Gastroesophageal sphincter (tissue), 4 donors: ENCODE measurements around the gene HOXB4. TPM values are rescaled to one million over a fixed set of nuclear protein-coding genes. Genes with fewer than 3 reads are reported as not detected.

Source experiments
- ATAC-seq: fragments of 150-250 bp; one replicate; pipeline ENCODE4 v1.9.1; 2016; ENCODE audit warnings: mild to moderate bottlenecking, moderate library complexity
- H3K27ac ChIP-seq, 4 donors: fragments of 200-600 bp; sonication (generic) in 3 of 4; 1 replicate in 3 of 4; 2 replicates in 1 of 4; pipeline ENCODE4 v1.5.1; 2016 to 2019
- H3K27me3 ChIP-seq: fragments of 200-600 bp; sonication (generic); one replicate; pipeline ENCODE4 v1.5.1; 2019
- H3K36me3 ChIP-seq, 2 donors: fragments of 200-600 bp; sonication (generic); one replicate each; pipeline ENCODE4 v1.5.1; 2019; ENCODE audit warnings: control low read depth in 1 of 2
- H3K4me1 ChIP-seq, 3 donors: fragments of 200-600 bp; sonication (generic); 1 replicate in 2 of 3; 2 replicates in 1 of 3; pipeline ENCODE4 v1.5.1; 2016 to 2019; ENCODE audit warnings: control low read depth in 2 of 3
- H3K4me3 ChIP-seq, 2 donors: fragments of 200-600 bp; sonication (generic); one replicate each; pipeline ENCODE4 v1.5.1; 2019; ENCODE audit warnings: mild to moderate bottlenecking in 1 of 2, moderate library complexity in 1 of 2
- H3K9me3 ChIP-seq, 3 donors: fragments of 200-600 bp; sonication (generic); one replicate each; pipeline ENCODE4 v1.5.1; 2017 to 2019; ENCODE audit warnings: control low read depth in 2 of 3
- EP300 ChIP-seq: sonication (generic); formaldehyde crosslinking; IDR thresholded peaks from one replicate; pipeline ENCODE4 v1.6.1; 2017; ENCODE audit warnings: antibody characterized with exemption, mild to moderate bottlenecking
- POLR2A ChIP-seq, 2 donors: fragments of 450-650 bp; IDR thresholded peaks; one replicate each; pipeline ENCODE4 v1.6.1; 2017; ENCODE audit warnings: antibody characterized with exemption in 2 of 2, mild to moderate bottlenecking in 2 of 2, moderate library complexity in 1 of 2
- POLR2AphosphoS5 ChIP-seq: sonication (generic); formaldehyde crosslinking; IDR thresholded peaks from one replicate; pipeline ENCODE4 v1.6.1; 2017; ENCODE audit warnings: antibody characterized with exemption
- WGBS, 2 donors: methylation state at CpG; one replicate each; pipeline ENCODE4 v1.1.5; 2018; ENCODE audit warnings: low coverage in 1 of 2; 5-methylcytosine and 5-hydroxymethylcytosine counted together
- total RNA-seq, 4 donors: library from RNA; depleted of rRNA; stranded (reverse); fragments of >200 nt; gene quantifications; one replicate each; pipeline ENCODE4 v1.1.0, GENCODE V29; 2016
- TF ChIP-seq, protein P1 (sequence below), 4 experiments: fragments of 200-600 bp in 2 of 4; fragments of 450-650 bp in 2 of 4; sonication (generic) in 1 of 4; IDR thresholded peaks; one replicate each; pipeline ENCODE4 v1.5.1; 2017 to 2019; ENCODE audit warnings: antibody characterized with exemption in 4 of 4, mild to moderate bottlenecking in 2 of 4, moderate library complexity in 2 of 4

Gene HOXB4
- total RNA-seq, 4 donors from 2014 or later, result 3.0 to 12.9 (median 6.9) TPM

DNA sequence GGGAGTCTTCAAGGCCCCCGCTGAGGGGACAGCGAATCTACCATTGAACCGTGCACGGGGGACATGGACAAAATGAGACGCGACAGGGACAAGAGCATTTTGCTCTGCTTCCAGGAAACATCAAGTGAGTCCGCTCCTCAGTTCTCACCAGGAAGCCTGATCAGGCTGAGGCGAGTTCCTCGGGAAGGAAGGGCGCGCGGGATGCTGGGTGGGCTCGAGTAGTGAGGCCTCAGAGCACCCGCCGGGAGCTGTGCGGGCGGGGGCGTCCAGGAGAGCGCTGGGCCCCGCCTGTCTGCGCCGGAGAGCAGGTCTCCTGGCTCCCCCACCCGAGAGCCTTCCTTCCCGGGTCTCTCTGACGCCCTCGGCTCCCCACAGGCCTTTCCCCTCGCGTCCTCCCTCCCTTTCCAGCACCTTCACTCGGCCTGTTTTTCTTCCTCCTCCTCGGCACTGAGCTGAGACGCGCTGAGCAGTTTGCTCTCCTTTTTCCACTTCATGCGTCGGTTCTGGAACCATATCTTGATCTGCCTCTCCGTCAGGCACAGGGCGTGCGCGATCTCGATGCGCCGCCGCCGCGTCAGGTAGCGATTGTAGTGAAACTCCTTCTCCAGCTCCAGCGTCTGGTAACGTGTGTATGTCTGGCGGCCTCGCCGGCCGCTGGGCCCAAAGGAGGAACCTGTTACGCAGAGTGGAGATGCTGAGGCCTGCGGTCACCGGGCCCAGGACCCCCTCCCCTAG, 18.0 kb upstream of the HOXB4 start:
- WGBS, 2 donors, result 59 to 72% methylated on average over 8 to 29 of the region's 54 CpGs
- peak overlapping the region in 1 of 2 donors; percentile 62 for H3K4me3 ChIP-seq
- peaks cover 0 to 67% (median 3%) of the 10 kb centered on the region in 3 donors for H3K4me1 ChIP-seq
- H3K9me3 ChIP-seq, result no peaks in the 10 kb centered on the region
- H3K27me3 ChIP-seq, result peaks cover 81% of the 10 kb centered on the region
- no peak for ATAC-seq
- H3K36me3 ChIP-seq, result peaks cover 0 to 3% of the 10 kb centered on the region in 2 donors
- TF ChIP-seq EP300, result no peak
- TF ChIP-seq, protein P1, sequence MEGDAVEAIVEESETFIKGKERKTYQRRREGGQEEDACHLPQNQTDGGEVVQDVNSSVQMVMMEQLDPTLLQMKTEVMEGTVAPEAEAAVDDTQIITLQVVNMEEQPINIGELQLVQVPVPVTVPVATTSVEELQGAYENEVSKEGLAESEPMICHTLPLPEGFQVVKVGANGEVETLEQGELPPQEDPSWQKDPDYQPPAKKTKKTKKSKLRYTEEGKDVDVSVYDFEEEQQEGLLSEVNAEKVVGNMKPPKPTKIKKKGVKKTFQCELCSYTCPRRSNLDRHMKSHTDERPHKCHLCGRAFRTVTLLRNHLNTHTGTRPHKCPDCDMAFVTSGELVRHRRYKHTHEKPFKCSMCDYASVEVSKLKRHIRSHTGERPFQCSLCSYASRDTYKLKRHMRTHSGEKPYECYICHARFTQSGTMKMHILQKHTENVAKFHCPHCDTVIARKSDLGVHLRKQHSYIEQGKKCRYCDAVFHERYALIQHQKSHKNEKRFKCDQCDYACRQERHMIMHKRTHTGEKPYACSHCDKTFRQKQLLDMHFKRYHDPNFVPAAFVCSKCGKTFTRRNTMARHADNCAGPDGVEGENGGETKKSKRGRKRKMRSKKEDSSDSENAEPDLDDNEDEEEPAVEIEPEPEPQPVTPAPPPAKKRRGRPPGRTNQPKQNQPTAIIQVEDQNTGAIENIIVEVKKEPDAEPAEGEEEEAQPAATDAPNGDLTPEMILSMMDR (IDR thresholded peaks at IDR 0.05), result no peak
- TF ChIP-seq POLR2A (IDR thresholded peaks at IDR 0.05), result no peak
- no peak for TF ChIP-seq POLR2AphosphoS5
- H3K27ac ChIP-seq, result peak overlapping the region in 2 of 4 donors; percentile 75 to 79

DNA sequence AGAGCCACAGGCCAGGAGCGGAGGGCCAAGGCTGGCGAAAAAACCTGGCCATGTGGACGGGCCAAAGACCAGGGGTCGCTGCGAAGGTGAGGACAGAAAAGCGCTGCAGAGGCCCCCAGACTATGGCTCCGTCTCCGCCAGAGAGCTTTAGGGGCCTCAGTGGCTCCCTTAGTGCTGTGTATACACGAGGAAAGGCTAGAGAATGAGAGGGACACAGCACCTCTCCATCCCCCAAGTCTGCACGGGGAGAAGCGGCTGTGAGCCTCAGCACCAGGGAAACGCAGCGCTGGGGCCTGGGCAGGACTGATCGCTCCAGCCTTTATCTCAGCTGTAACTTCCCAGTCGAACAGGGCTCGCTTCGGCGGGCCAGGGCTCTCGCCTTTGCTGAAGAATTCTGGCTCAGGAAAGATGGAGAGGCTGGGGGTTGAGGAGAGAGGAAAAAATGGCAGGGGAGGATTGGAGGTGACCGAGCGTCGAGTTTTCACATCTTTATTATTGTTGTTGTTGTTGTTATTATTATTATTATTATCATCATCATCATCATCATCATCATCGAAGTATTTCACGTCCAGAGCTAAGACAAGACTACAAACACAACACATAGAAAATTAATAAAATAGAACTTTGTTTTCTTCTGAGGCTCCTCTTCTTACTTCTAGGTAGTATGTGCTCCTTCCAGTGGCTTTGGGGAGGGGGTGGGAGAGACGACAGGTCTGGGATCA, 17.3 kb upstream of the HOXB4 start:
- TF ChIP-seq EP300, result no peak
- TF ChIP-seq, protein P1 (IDR thresholded peaks at IDR 0.05), result no peak
- TF ChIP-seq POLR2AphosphoS5, result no peak
- TF ChIP-seq POLR2A (IDR thresholded peaks at IDR 0.05), result no peak
- peaks cover 0 to 3% of the 10 kb centered on the region in 2 donors for H3K36me3 ChIP-seq
- peaks cover 0 to 72% (median 3%) of the 10 kb centered on the region in 3 donors for H3K4me1 ChIP-seq
- no peak overlapping the region for H3K4me3 ChIP-seq
- H3K27me3 ChIP-seq, result peaks cover 81% of the 10 kb centered on the region
- 87 to 93% methylated on average over 9 to 16 of the region's 25 CpGs for WGBS, 2 donors
- no peak for ATAC-seq
- no peaks in the 10 kb centered on the region for H3K9me3 ChIP-seq
- no peak overlapping the region for H3K27ac ChIP-seq

DNA sequence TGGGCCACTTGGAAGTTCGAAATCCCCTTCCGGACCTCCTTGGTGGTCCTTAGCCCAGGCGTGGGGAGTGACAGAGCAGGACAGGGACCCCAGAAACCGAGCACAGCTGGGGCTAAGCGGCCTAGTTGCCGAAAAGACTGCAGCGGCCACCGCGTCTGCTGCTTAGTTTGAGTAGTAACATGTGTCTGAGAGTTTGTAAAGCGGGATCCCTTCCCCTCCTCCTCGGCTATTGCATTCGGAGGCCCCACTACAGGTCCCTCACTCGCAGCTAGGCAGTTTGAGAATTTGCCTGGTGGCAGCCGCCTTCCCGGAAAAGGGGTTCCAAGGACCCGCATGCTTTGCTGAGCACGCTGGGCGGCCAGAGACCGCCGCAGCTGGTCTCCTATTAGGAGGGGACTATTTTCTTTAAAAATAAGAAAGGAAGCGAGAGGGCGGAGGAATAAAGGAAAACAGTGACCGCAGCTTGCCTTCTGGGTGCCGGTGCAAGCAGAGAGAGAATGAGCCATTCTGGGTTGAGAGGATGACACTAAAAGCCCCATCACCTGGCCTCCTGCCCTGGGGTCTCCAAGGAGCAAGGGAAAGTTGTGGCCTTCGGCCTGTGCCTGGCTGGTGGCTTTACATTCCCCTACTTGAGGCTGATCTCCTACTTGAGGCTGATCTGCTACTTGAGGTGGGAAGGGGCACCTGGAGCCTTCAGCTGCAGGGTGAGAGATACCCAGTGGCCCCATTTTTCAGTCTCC, 16.6 kb upstream of the HOXB4 start:
- Histone ChIP-seq H3K9me3 (no peaks in the 10 kb centered on the region), H3K27me3 (peaks cover 75% of the 10 kb centered on the region), H3K4me1 (peaks cover 0 to 72% (median 3%) of the 10 kb centered on the region in 3 donors), H3K4me3 (peak overlapping the region in 1 of 2 donors; percentile 58), H3K36me3 (peaks cover 0 to 3% of the 10 kb centered on the region in 2 donors), H3K27ac (peak overlapping the region in 2 of 4 donors; percentile 97 to 98)
- no peak for ATAC-seq
- TF ChIP-seq, protein P1 (IDR thresholded peaks at IDR 0.05), result no peak
- TF ChIP-seq EP300 (no peak), POLR2A (IDR thresholded peaks at IDR 0.05) (no peak), POLR2AphosphoS5 (no peak)
- WGBS, 2 donors, result 91 to 100% methylated on average over 1 to 5 of the region's 25 CpGs

DNA sequence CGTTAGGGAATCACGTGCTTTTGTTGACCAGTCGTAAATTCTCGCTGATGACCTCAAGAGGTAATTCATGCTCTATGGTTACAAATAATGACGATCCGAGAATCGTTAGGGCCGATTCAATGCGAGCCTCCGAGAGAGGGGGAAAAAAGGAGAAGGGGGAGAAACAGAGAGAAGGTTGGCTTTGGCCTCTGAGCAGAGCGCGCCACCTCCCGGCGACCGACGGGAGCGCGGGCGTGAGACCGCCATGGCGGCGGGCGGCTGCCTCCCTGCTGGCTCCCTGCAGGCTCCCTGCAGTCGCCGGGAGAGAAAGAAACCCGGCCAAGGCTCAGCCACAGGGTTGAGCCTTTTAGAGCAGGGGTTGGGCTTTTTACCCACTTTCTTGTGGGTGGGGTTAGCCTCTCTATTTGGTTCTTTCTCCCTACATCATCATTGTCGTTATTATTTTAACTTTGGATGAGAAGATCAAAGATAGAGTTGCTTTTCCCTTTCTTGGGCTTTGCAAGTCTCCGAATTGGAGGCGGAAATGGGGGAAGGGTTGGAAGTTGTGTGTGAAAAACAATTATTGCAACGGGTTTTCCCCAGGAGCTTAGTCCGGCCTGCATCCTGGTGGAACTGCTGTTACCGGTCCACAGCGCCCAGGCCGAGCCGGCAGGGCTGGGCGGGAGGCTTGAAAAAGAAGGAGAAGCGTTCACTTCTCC, 15.8 kb upstream of the HOXB4 start:
- Histone ChIP-seq H3K27ac (peak overlapping the region in 2 of 4 donors; percentile 97 to 98), H3K4me3 (peak overlapping the region; percentile 55 to 58), H3K4me1 (peaks cover 0 to 71% (median 3%) of the 10 kb centered on the region in 3 donors), H3K36me3 (peaks cover 0 to 3% of the 10 kb centered on the region in 2 donors), H3K9me3 (no peaks in the 10 kb centered on the region), H3K27me3 (peaks cover 67% of the 10 kb centered on the region)
- WGBS, 2 donors, result 1 to 22% methylated on average over 20 to 27 of the region's 37 CpGs
- peak; percentile 70 for ATAC-seq
- TF ChIP-seq, protein P1 (IDR thresholded peaks at IDR 0.05), result peak in 3 of 4 experiments; percentile 96 to 99 (median 98)
- TF ChIP-seq POLR2A (IDR thresholded peaks at IDR 0.05), result no peak
- TF ChIP-seq POLR2AphosphoS5, result peak; percentile 69
